Measurements from ENCODE around the gene CCDC9B.

The CCDC9B gene

DNA sequence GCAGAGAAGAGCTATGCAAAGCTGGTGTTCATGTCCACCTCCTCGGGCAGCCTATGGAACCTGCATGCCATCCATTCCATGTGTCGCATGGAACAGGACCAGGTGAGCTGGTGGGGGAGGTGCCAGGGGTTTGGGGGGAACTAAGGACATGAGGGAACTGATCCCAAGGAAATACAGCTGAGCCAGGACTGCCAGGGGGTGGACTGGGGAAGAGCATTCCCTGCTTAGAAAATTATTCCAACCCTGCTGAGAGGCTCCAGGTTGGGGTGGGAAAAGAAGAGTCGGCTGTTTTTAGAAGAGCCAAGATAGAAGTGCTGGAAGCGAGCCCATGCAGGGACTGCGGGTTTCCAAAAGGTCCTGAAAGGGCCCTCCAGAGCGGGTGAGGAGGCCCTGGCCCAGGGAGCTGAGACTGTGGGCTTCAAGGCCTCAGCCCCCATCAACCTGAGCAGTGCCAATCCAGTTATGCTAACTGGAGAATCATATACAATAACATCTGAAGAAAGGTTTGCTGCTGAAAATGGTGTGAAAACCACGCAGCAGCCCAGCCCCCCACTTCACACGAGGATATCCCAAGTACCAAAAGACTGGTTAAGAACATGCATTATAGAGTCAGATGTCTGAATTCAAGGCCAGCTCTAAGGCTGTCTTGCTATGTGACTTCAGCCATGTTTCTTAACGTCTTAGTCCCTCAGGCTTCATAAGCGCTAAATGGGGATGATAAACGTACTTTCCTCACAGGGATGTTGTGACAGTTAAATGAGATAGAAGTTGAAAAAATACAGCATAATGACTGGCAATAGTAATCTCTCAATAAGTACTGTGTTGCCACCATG lies 25.1 kb upstream of the CCDC9B start:
- DNase-seq (ENCODE audit: low spot score): no peak

- no peak for DNase-seq (ENCODE audit: low spot score)
Measured at GRCh38 chr15:40365016-40365415, 24.3 kb upstream of the CCDC9B start.

DNA sequence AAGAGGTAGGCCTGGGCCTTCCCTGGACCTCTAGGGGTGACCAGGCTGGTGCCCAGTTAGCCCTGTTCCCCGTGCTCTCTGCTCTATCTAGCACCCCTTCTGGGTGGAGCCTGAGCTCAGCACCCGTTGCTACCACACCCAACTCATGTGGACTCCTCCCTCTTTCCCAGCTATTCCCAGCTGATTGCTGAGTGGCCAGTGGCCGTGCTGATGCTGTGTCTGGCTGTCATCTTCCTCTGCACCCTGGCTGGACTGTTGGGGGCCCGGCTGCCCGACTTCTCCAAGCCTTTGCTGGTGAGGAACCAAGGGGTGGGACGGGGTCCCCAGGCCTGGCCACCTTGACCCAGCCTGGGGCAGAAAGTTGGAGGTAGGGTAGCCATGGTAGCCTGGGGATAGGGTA lies 23.5 kb upstream of the CCDC9B start:
- no peak for DNase-seq (ENCODE audit: low spot score)

DNA sequence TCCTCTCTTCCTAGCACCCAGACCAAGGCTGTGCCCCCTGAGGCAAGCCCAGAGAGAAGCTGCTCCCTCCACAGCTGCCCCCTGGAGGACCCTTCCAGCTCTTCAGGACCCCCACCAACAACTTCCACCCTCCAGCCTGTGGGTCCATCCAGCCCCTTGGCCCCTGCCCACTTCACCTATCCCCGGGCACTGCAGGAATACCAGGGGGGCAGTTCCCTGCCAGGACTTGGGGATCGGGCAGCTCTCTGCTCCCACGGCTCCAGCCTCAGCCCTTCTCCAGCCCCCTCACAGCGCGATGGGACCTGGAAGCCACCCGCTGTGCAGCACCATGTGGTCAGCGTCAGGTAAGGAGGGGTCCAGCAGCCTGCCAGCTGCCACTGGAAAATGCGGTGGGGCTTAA lies 22.9 kb upstream of the CCDC9B start:
- DNase-seq (ENCODE audit: low spot score): no peak

DNA sequence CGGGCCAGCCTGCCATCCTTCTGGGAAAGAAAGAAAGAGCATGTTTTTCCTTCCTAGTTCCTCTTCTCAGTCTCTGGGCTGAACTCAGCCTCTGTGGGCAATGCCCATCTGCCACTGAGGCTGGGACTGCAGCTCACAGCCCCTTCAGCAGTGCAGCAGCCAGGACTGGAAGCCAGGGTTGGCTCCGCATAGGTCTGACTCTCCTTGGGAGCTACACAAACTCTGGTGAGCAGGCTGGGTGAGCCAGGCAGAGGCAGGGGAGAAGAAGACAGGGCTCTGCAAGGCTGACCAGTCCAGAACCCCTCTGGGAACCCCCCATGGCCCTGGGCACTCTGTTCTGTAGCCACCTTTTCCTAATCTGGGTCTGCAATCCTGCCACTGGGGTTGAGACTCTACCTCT lies 20.9 kb upstream of the CCDC9B start:
- DNase-seq (ENCODE audit: low spot score): no peak

DNA sequence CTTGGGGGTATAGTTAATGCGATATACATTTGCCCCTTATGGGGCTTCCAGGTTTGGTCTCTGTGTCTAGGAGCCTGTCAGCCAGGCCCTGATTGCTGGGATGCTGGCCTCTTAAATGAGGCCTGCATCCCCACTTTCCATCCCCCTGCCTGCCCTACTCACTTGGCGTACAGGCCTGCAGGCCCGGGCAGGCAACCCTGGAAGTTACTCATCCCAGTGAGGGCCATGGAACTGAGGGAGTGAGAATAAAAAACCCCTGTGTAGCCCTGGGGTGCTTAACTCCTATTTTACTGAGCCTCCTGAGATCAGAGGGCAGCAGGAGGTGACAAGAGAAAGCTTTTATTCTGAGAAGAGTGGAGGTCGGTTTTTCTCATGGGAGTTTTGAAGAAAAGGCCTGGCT lies 19.3 kb upstream of the CCDC9B start:
- no peak for DNase-seq (ENCODE audit: low spot score)

- DNase-seq (ENCODE audit: low spot score): peak; percentile 16
Measured at GRCh38 chr15:40358471-40359353, 18.0 kb upstream of the CCDC9B start.

GRCh38 chr15:40357723-40358470 lies 17.2 kb upstream of the CCDC9B start, which contains the start of gene DISP2:
Gene DISP2 (plus strand): TSS chr15:40358219. CDS start chr15:40358322, 103 bp downstream.
- peak; percentile 88 for DNase-seq (ENCODE audit: low spot score)

GRCh38 chr15:40357246-40357645 lies 16.5 kb upstream of the CCDC9B start:
- DNase-seq (ENCODE audit: low spot score): no peak

DNA sequence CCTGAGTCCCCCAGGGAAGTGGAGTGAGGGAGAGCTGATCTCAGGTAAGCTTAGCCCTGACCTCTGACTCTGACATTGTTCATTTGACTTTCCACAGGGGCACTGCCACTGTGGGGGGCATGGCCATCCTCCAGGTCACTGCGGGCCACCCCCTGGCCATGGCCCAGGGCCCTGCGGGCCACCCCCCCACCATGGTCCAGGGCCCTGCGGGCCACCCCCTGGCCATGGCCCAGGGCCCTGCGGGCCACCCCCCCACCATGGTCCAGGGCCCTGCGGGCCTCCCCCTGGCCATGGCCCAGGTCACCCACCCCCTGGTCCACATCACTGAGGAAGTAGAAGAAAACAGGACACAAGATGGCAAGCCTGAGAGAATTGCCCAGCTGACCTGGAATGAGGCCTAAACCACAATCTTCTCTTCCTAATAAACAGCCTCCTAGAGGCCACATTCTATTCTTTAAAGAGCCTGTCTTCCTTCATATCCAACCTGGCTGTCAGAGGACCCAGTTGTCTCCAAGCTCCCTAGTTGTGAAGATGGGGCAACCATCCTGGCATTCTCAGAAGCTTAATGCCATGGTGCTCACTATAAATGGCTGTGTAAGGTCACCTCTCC lies 15.3 kb upstream of the CCDC9B start:
- DNase-seq (ENCODE audit: low spot score): no peak

DNA sequence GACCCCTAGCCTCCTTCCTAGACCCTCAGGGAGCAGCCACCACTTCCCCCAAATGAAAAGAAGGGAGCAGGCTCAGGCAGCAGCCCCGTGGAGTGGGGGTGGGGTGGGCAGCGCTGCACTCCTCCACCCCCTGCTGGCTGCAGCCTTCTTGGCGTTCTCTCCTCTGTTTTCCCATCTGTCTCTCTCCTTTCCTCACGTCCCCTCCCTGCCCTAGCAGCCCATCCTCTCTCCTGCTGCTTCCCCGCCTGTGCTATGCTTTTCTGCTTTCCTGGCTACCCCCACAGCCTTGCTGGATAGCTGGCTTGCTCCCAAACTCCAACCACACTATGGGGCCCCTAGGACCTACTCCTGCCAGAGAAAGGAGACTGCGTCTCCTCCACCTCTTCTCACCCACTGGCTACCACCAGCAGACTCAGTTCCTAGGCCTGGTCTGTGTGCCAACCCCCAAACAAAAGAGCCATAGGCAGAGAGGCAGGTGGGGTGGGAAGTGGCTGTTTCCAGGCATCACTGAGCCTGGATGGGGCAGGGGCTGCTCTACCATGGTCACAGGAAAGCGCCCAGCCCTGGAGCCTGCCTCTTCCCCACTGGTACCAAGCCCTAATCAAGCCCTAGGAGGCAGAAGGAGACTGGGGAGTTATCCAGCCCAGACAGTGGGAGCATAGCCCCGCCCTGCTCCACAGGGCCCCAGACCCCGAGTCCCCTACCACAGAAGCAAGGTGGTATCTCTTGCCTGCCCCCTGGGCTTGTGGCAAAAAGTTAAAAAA lies 13.9 kb upstream of the CCDC9B start:
- DNase-seq (ENCODE audit: low spot score): no peak

GRCh38 chr15:40353697-40354096 lies 13.0 kb upstream of the CCDC9B start:
- DNase-seq (ENCODE audit: low spot score): no peak

GRCh38 chr15:40352281-40352901 lies 11.7 kb upstream of the CCDC9B start:
- no peak for DNase-seq (ENCODE audit: low spot score)

DNA sequence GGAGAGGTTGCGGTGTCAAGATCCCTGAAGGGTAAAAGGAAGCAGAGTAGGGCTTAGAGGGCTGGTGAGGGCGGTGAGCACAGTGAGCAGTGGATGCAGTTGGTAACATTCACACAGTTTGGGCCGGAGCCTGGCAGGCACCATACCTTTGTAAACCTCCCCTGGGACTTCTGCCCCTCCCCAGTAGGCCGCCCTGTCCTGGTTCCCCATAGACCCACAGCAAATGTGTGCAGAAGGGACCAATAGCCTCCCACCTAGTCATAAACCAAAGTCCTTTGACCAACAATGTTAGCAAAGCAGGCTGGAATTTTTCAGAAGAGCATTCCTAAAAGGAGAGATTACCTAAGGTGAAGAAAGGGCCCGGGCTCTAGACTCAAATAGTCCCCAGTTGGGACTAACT lies 8.4 kb upstream of the CCDC9B start:
- no peak for DNase-seq (ENCODE audit: low spot score)

GRCh38 chr15:40348474-40348870 lies 7.7 kb upstream of the CCDC9B start:
- DNase-seq (ENCODE audit: low spot score): no peak

GRCh38 chr15:40347559-40348473 lies 7.1 kb upstream of the CCDC9B start:
- no peak for DNase-seq (ENCODE audit: low spot score)

- no peak for DNase-seq (ENCODE audit: low spot score)
Measured at GRCh38 chr15:40346579-40347558, 6.1 kb upstream of the CCDC9B start.

GRCh38 chr15:40345867-40346578 lies 5.3 kb upstream of the CCDC9B start:
- no peak for DNase-seq (ENCODE audit: low spot score)

Data from CD4-positive, alpha-beta T cell treated with Interleukin-6 at 100 ng/mL for 8 hours (primary cell).